HG03460 (cell line): ENCODE data around the gene APBB1IP.
"Not testable (repeated sequence)": the region's sequence is repeated elsewhere in the genome, so short reads cannot be mapped to it uniquely, and the experiment has no call there.

Experiments
- ATAC-seq: cut with Tn5 transposase; IDR thresholded peaks from one replicate; pipeline ENCODE4 v1.9.1; 2021; ENCODE audit not compliant: unreplicated experiment

APBB1IP gene

DNA sequence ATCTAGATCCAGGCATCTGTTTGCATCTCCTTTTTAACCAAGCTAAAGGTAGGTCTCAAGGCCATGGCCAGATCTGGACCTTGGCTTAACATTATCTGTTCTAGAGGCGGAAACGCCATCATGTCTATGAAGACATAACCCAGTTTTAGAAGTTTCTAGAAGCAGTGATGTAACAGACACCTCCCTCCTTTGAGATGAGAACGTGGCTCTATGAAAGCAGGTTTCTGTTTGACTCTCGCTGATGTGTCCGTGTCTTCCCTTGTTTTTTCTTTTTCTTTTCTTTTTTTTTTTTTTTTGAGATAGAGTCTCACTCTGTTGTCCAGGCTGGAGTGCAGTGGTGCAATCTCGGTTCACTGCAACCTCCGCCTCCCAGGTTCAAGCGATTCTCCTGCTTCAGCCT lies 36.7 kb downstream of the APBB1IP start:
- ATAC-seq = not testable (repeated sequence)

DNA sequence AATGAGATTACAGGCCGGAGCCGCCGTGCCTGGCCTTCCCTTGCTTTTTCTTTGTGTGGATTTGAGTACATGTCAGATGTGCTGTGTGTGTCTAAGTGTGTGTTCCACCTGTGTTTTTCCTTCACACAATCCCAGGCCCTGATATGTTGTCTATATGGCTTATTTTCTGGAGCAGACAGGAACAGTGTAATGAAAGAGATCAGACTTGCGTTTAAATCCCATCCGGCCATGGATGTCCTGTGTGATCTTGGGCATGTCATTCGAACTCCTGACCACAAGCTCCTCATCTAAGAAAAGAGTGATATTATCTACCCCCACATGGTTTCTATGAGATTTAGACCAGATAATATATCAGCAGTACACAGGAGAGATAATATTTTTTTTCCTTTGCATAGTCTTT lies 37.2 kb downstream of the APBB1IP start:
- ATAC-seq = no peak

DNA sequence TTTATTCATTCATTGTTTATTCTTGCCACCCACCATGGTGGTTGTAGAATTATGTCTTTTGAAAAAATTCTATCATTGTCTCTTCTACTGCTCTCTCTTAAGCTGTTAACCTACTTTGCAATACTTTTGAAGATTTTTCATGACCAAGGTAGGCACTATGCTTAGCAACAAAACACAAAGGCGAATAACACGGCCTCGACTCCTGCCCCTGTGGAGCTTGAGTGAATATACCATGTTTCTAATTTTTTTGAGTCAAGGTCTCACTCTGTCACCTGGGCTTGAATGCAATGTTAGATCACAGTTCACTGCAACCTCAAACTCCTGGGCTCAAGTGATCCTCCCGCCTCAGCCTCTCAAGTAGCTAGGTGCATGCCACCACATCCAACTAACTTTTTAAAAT lies 39.4 kb downstream of the APBB1IP start:
- no peak for ATAC-seq

DNA sequence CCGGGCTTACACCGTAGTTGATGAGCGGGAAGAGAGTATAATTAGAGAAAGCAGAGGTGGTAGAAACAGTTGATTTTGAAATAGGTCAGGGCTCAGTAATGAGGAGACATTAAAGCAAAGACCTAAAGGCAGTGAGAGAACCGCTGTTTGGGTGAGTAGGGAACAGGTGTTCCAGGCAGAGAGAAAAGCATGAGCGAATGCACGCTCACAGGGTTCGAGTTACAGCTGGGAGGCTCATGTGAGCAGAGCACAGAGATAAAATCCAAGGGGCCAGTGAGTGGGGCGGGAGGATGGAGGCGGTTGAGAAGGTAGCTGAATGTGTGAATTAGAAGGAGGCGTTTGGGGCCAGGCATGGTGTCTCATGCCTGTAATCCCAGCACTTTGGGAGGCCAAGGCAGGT lies 39.9 kb downstream of the APBB1IP start:
- no peak for ATAC-seq

DNA sequence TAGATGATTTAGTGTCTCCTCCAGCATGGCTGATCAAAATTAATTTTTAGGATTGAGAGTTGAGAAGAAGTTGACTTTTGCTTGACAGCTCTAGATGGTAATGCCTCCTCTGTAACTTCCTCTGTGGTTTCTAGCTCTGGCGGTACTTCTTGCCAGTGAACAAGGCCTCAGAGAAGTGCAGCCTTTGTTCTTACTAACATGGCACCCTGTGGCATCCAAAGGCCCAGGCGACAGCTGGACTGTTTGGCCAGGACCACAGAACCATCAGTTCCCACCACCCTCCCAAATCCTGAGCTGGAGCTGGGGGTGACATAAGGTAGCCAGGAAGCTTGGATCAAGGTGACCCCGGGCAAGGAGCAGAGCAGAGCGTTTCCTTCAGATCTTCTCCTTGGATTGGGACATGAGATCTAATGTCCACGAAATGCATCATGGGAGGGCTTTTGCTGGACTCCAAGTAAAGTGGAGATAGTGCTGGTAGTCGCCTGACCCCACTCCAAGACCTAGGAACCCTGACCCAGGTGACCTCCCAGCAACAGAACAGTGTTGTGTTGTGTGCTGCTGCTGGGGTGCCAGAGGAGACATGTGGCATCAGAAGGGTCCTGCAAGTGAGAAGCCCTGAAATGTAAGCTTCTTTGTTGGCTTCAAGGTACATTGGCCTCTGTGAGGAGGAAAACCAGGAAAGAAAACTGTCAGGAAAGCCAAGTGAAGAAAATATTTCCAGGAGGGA lies 41.8 kb downstream of the APBB1IP start:
- peak; percentile 48 for ATAC-seq

DNA sequence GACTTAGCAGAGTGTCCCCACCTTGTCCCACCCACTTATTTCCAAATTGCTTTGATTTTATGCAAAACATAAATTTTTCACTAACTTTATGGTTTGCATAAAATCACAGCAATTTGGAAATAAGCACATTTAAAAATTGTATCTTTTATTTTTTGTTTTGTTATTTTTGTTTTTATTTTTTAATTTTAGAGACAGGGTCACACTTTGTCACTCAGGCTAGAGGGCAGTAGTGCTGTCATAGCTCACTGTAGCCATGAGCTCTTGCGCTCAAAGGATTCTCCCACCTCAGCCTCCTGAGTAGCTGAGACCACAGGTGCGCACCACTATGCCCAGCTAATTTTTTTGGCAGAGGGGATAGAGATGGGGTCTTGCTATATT lies 43.2 kb downstream of the APBB1IP start:
- ATAC-seq = no peak

DNA sequence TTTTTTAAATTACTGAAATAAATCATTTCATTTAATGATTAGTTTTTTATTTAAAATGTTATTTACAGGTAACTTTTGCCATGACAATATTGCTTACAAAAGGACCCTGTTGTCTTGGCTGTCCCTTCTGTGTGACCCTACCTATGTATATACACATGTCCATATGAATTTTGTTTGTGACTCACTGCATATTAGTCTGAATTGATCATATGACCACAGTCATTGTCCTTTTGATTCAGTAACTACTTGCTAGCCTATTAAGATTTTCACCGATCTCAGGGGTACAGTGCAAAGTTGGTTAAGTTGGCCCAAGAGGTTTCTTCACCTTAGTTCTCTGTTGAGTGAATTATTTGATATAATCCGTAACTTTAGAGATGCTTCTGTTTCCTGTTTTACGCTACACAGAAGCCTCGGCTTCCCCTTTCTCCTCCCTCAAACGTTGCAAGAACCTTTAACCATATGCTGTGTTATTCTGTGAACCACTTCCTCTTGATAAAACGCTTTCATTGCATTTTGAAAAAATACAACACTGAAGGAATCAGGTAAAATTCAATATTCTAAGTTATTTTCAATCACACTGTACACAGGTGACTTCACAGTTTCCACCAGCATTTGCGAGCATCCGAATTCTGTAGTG lies 43.9 kb downstream of the APBB1IP start:
- peak; percentile 53 for ATAC-seq

DNA sequence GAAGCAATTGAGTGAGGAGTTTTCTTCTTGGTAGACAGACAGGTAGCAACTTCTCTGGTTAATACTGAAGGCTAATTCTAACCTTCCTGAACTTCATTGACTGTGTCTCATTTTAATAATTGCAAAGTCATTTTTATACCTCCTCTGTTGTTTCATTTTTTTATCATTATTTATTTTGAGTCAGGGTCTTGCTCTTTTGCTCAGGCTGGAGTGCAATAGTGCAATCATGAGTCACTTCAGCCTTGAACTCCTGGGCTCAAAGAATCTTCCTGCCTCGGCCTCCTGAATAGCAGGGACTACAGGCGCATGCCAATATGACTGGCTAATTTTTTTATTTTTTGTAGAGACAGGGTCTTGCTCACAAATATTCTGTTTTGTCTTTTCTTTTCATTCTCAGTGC lies 45.4 kb downstream of the APBB1IP start:
- no peak for ATAC-seq

DNA sequence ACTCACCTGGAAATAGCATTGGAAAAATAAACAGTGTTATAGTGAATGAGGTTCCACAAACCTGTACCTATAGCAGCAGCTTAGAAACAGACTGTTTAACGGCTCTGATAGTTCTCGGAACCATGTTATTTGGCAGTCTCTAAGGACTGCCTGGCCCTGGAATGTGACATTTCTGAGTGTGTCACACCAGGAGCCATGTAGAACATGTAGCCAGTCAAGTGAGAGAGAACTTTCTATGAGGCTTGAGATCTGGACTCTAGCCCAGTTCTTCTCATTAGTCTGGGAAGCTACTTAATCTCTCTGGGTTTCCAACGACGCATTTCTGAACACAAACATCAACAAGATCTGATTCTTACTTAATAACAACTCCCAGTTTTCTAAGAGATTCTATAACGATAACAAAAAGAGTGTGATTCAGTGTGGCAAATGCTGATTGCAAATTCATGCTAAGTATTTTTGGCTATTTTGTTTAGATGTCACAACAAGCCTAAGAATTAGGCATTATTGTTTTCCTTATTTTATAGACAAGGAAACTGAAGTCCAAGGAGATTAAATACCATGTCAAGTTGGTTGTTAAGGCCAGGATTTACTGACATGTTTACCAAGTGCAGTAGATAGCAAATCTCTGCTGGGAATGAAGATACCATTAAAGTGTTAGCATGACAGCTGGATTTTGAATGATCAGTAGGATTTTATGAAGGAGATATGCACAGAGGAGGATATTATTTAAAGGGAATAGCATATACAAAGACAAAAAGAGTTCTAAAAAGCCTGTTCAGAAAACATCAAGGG lies 47.2 kb downstream of the APBB1IP start:
- no peak for ATAC-seq

DNA sequence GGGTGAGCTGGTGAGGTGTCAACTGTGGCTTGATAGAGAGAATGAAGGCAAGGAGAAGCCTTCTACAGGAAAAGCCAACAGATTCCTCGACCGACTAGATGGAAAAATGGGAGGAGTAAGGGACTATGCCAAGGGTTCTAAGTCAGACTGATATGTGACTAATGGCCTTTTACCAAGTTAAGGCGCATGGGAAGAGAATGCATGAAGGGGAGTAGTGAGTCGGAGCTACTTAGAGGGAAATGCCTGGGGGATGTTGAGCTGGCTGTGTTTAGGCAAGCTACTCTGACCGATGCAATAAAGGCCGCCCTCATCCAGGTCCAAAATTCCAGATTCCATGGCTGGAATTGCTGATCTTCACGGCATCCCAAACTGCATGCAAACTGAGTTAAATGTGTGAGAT lies 48.2 kb downstream of the APBB1IP start:
- no peak for ATAC-seq

DNA sequence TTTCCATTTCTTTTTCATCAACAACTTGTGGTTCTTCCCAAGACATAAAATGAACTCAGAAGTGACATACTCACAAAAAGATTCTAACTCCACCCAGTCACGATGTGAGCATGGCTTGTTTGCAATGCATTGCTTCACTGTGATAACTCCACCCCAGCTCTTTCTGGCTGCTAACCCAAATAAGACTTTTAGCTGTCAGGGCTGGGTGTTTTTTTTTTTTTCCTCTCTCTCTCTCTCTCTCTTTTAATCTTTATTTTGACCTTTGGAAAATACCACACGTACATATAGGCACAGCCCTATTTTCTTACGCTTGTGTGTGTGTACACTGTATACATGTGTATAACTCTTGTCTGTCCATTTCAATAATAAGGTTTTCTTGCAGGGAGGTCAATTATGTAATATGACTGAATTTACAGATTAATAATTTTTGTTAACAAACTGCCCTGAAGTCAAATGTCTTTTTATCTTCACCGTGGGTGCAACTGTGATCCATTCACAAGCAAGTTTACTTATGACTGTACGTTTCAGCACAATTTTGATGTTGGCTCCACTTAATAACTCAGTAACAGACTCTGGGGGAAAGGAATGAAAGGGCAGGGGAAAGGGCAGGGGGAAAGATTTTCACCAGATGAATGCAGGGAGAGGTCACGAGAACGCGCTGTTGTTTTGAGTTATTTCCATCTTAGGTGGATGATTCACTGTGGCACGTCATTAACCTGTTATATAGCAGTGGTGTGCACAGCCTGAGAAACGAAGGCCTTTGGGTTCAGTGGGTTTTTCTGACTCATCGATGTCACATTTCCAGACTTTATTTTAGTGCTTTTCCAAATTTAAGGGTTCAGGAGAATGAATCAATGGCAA lies 49.1 kb downstream of the APBB1IP start:
- peak; percentile 76 for ATAC-seq

DNA sequence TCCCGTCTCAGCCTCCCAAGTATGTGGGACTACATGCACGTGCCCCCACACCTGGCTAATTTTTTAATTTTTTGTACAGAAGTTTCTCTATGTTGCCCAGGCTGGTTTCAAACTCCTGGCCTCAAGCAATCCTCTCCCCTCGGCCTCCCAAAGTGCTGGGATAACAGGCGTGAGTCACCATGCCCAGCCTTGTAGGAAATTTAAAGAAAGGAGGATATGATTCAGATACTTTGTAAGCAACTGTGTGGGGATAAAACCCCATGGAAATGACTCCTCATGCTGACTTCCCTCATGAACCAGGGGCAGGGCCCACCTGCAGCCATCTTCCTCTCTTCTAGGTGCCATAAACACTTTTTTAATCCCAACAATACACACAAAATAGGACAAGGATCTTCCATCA lies 50.2 kb downstream of the APBB1IP start:
- no peak for ATAC-seq

DNA sequence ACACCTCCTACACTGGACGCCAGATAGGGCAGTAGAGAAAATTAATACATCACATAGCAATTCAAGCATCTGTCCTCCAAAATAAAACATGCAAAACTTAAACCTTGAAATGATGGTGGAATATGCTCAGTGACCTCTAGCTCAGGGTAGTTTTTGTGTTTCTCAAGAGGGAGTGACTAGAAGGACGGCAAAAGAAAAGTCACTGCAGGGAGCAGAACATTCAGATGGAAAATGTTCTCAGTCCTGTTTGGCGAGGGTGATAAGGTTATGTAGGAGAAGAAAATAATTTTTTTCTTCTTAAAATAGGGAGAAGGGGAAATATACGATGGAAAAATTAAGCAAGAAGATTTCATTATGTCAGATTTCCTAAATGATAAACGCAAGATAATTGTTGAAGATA lies 50.9 kb downstream of the APBB1IP start:
- no peak for ATAC-seq

DNA sequence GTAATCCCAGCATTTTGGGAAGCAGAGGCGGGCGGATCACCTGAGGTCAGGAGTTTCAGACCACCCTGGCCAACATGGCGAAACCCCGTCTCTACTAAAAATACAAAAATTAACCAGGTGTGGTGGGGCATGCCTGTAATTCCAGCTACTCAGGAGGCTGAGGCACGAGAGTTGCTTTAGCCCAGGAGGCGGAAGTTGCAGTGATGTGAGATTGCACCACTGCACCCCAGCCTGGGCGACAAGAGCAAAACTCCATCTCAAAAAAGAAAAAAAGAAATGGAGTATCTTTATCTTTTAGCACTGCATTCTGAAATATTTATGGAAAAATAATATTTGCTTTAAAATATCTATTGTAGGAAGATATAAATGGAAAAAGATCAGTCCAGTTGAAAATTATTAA lies 52.2 kb downstream of the APBB1IP start:
- not testable (repeated sequence) for ATAC-seq

DNA sequence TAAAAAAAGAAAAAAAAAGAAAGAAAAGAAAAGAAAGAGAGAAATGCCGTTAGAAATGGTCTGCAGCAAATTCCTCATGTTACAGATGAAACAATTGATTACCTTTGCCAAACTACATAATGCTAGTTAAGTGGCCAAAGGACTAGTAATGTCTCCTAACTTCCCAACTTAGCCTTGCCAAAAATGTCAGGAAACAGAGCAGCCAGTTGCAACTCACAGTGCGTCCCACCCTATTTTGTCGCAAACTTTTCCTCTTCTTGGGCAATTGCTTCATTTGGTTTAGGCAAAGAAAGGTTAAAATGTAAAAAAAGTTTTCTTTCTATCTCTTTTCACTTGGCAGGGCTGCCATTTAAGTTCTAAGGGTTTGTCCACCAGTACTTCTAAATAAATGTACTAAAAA lies 53.1 kb downstream of the APBB1IP start:
- no peak for ATAC-seq

DNA sequence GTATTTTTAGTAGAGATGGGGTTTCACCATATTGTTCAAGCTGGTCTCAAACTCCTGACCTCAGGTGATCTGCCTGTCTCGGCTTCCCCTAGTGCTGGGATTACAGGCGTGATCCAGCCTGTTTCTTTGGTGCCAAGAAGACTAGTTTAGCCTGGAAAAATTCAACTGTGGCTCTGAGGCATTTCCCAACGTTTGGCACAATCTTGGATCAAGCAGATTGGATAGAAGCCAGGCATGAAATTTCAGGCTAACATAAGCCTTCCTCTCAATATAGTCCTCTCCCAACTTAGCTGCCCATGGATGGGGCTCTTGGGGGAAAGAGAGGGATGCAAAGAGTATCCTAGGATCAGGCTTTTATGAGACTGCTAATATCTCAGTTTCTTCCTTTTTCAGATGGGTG lies 53.8 kb downstream of the APBB1IP start:
- ATAC-seq = no peak

DNA sequence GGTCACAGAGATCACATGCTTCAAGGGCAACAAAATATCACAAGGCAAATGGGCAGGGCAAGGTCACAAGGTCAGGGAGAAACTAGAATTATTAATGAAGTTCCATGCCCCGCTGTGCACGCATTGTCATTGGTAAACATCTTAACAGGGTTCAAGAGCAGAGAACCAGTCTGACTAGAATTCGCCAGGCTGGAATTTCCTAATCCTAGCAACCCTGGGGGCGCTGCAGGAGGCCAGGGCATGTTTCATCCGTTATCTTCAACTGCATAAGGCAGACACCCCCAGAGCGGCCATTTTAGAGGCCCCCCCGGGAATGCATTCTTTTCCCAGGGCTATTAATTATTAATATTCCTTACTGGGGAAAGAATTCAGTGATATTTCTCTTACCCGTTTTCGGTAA lies 54.6 kb downstream of the APBB1IP start:
- not testable (repeated sequence) for ATAC-seq

DNA sequence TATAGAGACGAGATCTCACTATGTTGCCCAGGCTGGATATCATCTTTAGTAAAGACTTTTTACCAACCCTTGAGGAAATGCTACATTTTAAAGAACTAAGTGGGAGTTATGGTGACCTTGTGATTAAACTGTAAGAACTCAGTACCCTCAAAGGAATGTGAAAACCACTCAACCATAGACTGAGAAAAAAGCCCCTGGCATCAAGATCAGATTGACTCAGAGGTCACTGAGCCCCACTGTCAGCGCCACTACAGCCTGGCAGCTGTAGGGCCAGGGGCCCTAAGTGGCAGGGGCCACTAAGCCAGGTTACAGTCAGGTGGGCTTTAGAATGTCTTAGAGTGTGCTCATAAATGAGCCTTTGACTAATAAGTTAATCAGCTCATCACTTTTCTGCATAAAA lies 55.9 kb downstream of the APBB1IP start:
- ATAC-seq = no peak

DNA sequence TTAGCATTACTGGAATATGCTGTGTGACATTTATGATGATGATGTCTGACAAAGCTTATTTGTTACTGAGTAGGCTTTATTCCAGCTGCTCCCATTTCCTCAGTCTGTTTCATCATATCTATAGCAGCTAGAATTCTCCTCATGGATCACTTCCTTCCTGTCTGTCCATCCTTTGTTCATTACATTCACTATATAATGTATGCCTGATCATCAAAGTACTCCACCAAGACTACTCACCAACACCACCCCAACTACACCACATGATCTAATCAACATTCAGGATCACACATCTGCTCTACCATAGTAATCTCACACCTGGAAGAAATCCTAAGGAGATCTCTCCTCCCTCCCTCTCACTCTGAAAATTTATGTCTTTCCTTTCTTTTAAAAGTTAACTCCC lies 61.3 kb downstream of the APBB1IP start:
- ATAC-seq = no peak

DNA sequence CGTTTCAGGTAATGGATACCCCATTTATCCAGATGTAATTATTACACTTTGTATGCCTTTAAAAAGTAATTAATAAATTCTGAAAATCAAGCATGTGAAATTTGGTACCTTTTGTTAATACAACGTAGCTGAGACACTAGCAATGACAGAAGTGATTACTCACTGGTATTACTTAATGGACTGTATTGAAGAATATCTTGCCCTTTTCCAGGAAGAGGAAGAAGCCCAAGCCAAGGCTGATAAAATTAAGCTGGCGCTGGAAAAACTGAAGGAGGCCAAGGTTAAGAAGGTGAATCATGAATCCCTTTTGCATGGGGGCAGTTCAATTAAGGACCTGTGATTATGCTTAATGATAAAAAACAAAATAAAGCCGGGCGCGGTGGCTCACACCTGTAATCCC lies 64.8 kb downstream of the APBB1IP start:
- no peak for ATAC-seq

DNA sequence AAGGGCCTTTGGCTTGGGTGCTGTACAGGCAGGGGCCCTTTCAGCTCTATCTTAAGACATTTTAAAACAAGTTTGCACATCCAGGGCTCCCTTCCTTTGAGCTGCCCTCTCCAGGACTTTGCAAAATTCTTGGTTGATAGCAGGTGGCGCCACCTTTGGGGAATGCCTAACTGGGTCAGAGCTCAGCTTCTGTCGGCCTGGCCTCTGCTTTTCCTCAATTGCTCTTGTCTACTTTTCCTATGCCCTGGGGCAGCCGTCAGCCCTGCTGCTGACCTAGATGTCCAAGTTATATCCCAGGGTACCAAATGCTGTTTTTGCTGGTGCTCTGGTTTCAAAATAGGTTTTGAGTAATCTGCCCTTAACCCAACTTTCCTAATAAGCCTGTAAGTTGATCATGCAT lies 65.8 kb downstream of the APBB1IP start:
- no peak for ATAC-seq
